Common myeloid progenitor, CD34-positive (primary cell): ENCODE results near the gene APOBR.
A peak's percentile ranks its signal among the peaks of the same experiment; 100 is the strongest.

ENCODE experiments used
- CTCF ChIA-PET: fragments of 350-600 bp; sonication (Branson Sonifier 250); formaldehyde crosslinking; loops from one replicate; lab custom pipeline; 2021; ENCODE audit warnings: antibody characterized with exemption; lab: Charles Lee
- POLR2A ChIA-PET: fragments of 350-600 bp; sonication (Branson Sonifier 250); formaldehyde crosslinking; loops from one replicate; lab custom pipeline; 2021; ENCODE audit warnings: antibody characterized with exemption; lab: Charles Lee
- DNase-seq, 3 donors: peaks; one replicate each; pipeline versions ENCODE4 v3.0.0 to v3.0.0-alpha.2; 2013
- H3K27ac ChIP-seq, 2 experiments: 1 replicate in 1 of 2; 2 replicates in 1 of 2; pipeline ENCODE4 v1.7.0; 2013; ENCODE audit warnings: inconsistent platforms in 2 of 2, low read length in 2 of 2, mild to moderate bottlenecking in 2 of 2, low read depth in 1 of 2, moderate library complexity in 1 of 2; ENCODE audit not compliant: severe bottlenecking in 2 of 2, insufficient read depth in 1 of 2, poor library complexity in 1 of 2
- H3K27me3 ChIP-seq, 5 experiments: replicated peaks in 2 of 5; 1 replicate in 3 of 5; 2 replicates in 2 of 5; pipeline versions ENCODE4 v1.6.1 to v1.7.0; 2013; ENCODE audit warnings: low read length in 4 of 5, mild to moderate bottlenecking in 2 of 5, moderate library complexity in 2 of 5, inconsistent platforms in 1 of 5; ENCODE audit not compliant: insufficient read depth in 5 of 5, control insufficient read depth in 4 of 5
- H3K36me3 ChIP-seq, 4 experiments: 1 replicate in 2 of 4; 2 replicates in 2 of 4; pipeline versions ENCODE4 v1.6.1 to v1.7.0; 2013; ENCODE audit warnings: low read length in 3 of 4, control low read depth in 1 of 4, mild to moderate bottlenecking in 1 of 4; ENCODE audit not compliant: control insufficient read depth in 4 of 4, insufficient read depth in 4 of 4
- H3K4me1 ChIP-seq, 4 experiments: 1 replicate in 3 of 4; 2 replicates in 1 of 4; pipeline versions ENCODE4 v1.6.1 to v1.7.1; 2013; ENCODE audit warnings: low read length in 3 of 4, mild to moderate bottlenecking in 3 of 4, control low read depth in 1 of 4, inconsistent platforms in 1 of 4, moderate library complexity in 1 of 4; ENCODE audit not compliant: control insufficient read depth in 4 of 4, insufficient read depth in 4 of 4; ENCODE audit errors: control extremely low read depth in 1 of 4
- H3K4me3 ChIP-seq, 7 experiments: 1 replicate in 4 of 7; 2 replicates in 3 of 7; pipeline versions ENCODE4 v1.5.1 to v1.7.0; 2013; ENCODE audit warnings: mild to moderate bottlenecking in 7 of 7, low read length in 6 of 7, moderate library complexity in 6 of 7, inconsistent platforms in 2 of 7, low read depth in 2 of 7, control low read depth in 1 of 7; ENCODE audit not compliant: insufficient read depth in 4 of 7, control insufficient read depth in 1 of 7; ENCODE audit errors: extremely low read depth in 1 of 7
- H3K9me3 ChIP-seq, 5 experiments: 1 replicate in 4 of 5; 2 replicates in 1 of 5; pipeline versions ENCODE4 v1.6.1 to v1.7.1; 2013; ENCODE audit warnings: low read length in 4 of 5, mild to moderate bottlenecking in 2 of 5, inconsistent platforms in 1 of 5, low read depth in 1 of 5, moderate library complexity in 1 of 5; ENCODE audit not compliant: control insufficient read depth in 4 of 5, insufficient read depth in 2 of 5; ENCODE audit errors: control extremely low read depth in 1 of 5
- WGBS: methylation state at CpG from one replicate; pipeline ENCODE4 v1.1.5; 2013; ENCODE audit not compliant: insufficient coverage; 5-methylcytosine and 5-hydroxymethylcytosine counted together

APOBR gene

DNA sequence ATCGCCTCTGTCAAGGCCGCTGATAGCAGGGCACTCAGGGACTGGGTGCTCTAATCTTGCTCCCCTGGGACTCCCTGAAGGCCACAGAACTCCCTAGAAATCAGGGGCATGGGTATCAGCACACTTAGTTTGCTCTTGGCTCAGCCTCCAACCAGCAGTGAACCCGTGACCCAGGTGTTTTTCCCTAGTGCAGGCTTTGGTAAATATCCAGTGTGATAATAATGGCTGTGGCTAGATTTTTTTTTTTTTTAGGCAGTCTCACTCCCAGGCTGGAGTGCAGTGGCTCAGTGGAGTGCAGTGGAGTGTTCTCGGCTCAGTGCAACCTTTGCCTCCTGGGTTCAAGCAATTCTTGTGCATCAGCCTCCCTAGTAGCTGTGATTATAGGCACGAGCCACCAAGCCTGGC, 34.0 kb downstream of the APOBR start:
- Histone ChIP-seq H3K9me3 (no peaks in the 10 kb centered on the region), H3K4me1 (no peaks in the 10 kb centered on the region), H3K27me3 (no peaks in the 10 kb centered on the region), H3K4me3 (no peak overlapping the region), H3K27ac (no peak overlapping the region), H3K36me3 (no peaks in the 10 kb centered on the region)
- CTCF ChIA-PET, result no interaction called here
- POLR2A ChIA-PET, result no interaction called here
- WGBS, result 100% methylated on average over 4 of the region's 5 CpGs
- no peak for DNase-seq

DNA sequence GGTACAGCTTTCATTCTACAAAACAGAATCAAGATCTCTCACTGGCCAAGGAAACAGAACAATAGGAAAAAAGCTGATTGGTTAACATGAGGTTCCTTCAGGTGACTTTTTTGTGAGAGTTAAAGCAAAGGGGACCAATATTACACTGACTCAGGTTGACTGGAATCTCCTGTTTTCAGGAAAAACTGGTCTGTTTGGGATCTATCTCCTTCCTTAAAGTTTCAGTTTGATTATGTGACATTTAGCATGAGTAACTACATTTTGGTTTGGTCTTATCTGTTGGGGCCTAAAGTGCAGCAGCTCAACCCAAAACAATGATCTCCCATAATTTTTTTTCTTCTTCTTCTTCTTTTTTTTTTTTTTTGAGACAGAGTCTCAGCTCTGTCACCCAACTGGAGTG, 34.7 kb downstream of the APOBR start:
- DNase-seq, result no peak
- no peaks in the 10 kb centered on the region for H3K36me3 ChIP-seq
- ChIA-PET CTCF (no interaction called here), POLR2A (no interaction called here)
- no peaks in the 10 kb centered on the region for H3K27me3 ChIP-seq
- H3K27ac ChIP-seq, result no peak overlapping the region
- H3K4me3 ChIP-seq, result no peak overlapping the region
- H3K4me1 ChIP-seq, result no peaks in the 10 kb centered on the region
- H3K9me3 ChIP-seq, result no peaks in the 10 kb centered on the region

DNA sequence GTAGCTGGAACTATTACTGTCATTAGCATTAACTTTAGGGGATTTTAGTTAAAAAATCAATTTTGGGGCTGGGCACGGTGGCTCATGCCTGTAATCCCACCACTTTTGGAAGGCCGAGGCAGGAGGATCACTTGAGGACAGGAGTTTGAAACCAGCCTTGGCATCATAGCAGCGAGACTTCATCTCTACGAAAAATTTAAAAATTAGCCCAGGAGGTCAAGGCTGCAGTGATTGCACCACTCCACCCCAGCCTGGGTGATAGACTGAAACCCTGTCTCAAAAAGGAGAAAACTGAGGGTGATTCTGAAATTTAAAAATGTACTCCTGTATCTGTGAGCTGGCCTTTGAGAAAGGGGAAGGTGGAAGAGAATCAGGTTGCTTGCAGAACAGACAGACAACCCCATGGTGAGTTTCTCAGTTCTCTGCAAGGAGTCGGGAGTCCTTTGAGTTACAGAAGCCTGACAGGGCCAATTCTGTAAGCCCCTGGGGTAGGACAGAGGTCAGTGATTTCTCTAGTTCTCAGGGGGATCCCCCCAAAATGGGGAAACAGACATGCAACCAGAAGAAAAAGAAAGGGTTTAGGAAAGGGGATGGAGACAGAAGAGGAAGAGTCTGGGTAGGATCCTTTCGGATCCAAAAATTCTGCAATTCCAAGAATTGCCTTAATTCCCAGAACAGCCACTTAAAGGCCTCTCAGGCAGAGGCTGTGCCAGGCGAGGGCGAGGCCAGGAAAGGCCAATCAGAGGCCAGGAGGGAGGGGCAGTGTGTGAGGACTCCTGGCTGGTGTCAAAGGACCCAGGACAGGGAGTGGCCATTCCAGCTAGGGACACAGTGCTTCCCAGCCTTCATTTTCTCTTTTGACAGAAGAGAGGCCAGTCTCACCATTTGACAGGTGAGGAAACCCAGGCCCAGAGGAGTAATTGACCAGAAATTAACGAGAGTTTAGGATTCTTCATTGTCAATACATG, 37.6 kb downstream of the APOBR start:
- Histone ChIP-seq H3K4me1 (peaks cover 0 to 2% (median 0%) of the 10 kb centered on the region in 4 experiments), H3K9me3 (no peaks in the 10 kb centered on the region), H3K4me3 (no peak overlapping the region), H3K36me3 (no peaks in the 10 kb centered on the region), H3K27ac (no peak overlapping the region), H3K27me3 (no peaks in the 10 kb centered on the region)
- WGBS, result 96% methylated on average over 7 of the region's 9 CpGs
- ChIA-PET POLR2A (no interaction called here), CTCF (interaction anchor here (0.6 kb wide), 1 partner anchor 12 kb away, joined by 4 read pairs; no protein-coding TSS in a partner anchor)
- no peak for DNase-seq

DNA sequence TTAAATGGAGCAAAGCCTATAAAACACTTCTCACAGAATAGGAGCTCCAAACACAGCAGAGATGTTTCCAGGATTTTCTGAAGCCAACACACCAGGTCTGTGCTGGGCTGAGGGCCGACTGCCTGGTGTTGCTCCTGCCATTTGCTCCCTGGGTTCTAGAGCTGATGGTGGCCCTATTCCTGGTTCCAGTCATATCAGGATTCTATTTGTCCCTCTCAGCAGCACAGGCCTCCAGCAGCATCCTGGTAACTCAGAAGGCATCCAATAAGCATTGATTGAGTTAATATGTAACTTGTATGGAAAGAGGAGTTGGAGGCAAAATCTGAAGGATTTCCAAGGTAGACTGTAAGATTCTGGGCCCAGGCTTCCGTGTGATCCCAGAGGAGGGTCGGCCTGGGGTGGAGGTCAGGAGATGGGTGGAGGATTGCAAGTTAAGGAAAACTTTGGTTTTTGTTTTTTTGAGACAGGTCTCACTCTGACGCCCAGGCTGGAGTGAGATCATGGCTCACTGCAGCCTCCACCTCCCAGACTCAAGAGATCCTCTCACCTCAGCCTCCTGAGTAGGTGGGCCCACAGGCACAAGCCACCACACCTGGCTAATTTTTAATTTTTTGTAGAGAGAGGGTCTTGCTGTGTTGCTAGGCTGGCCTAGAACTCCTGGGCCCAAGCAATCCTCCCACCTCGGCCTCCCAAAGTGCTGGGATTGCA, 38.7 kb downstream of the APOBR start:
- no peak for DNase-seq
- H3K27ac ChIP-seq, result no peak overlapping the region
- no peaks in the 10 kb centered on the region for H3K36me3 ChIP-seq
- 98% methylated on average over 4 of the region's 5 CpGs for WGBS
- H3K4me3 ChIP-seq, result no peak overlapping the region
- no peaks in the 10 kb centered on the region for H3K27me3 ChIP-seq
- peaks cover 0 to 2% (median 0%) of the 10 kb centered on the region in 4 experiments for H3K4me1 ChIP-seq
- POLR2A ChIA-PET, result no interaction called here
- CTCF ChIA-PET, result interaction anchor here (1.2 kb wide), 1 partner anchor 10 kb away, joined by 3 read pairs; no protein-coding TSS in a partner anchor
- H3K9me3 ChIP-seq, result no peaks in the 10 kb centered on the region

DNA sequence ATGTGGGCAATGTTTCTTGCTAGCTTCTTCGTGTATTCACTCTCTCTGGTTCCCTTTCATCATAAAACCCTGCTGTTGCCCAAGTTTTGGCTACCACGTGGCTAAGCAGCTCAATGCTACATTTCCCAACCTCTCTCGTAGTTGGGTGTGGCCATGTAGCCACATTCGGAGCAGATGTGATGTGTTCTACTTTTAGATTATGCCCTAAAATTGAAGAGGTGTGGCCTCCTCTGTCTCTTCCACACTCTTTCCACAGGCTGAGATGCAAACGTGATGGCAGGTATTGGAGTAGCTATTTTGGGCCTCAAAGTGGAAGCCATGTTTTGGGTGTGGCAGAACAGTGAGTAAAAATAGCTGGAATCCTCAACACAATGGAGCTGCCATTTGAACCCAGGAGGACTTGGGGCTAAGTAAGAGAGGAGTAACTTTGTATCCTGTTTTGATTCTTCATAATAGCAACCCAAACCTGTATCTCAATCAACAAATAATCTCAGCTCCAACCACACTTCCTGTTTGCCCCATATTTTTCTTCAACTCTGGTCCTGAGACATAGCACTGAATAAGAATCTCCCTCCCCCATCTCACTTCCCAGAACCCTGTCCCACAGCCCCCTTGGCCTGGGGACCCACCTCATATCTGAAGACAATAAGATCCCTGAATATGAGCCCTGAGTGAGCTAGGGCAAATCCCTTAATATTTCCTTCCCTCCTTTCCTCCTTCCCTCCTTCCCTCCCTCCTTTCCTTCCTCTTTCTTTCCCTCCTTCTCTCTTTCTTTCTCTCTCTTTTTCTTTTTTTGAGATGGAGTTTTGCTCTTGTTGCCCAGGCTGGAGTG, 40.3 kb downstream of the APOBR start:
- Histone ChIP-seq H3K4me1 (peaks cover 0 to 2% (median 0%) of the 10 kb centered on the region in 4 experiments), H3K9me3 (no peaks in the 10 kb centered on the region), H3K27ac (no peak overlapping the region), H3K36me3 (no peaks in the 10 kb centered on the region), H3K4me3 (no peak overlapping the region), H3K27me3 (no peaks in the 10 kb centered on the region)
- WGBS, result 93% methylated on average over 4 of the region's 5 CpGs
- POLR2A ChIA-PET, result interaction anchor here (0.7 to 0.8 kb wide), 2 partner anchors 34 to 47 kb away, joined by 3 to 4 read pairs; no protein-coding TSS in a partner anchor
- CTCF ChIA-PET, result no interaction called here
- DNase-seq, result peak in 2 of 3 donors; percentile 16 to 24

DNA sequence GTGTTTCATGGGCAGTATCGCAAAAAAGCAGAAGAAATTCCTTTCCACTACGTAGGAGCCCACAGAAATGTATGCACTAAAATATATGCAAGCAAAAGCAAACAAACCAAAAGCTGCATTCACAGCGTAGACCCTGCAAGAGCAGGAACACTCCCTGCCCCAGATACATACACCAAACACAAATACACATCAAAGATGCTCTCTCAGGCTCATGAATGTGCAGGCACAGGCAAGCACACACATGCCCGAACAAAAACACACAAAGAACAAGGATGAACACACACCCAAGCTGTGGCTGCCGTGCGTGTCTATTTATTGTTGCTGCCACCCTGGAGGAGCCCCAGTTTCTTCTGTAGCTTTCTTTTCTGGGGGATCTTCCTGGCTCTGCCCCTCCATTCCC, 42.6 kb downstream of the APOBR start:
- Histone ChIP-seq H3K4me1 (peaks cover 0 to 2% (median 0%) of the 10 kb centered on the region in 4 experiments), H3K27me3 (no peaks in the 10 kb centered on the region), H3K4me3 (no peak overlapping the region), H3K9me3 (no peaks in the 10 kb centered on the region), H3K27ac (no peak overlapping the region), H3K36me3 (no peaks in the 10 kb centered on the region)
- WGBS, result 93% methylated on average over 6 of the region's 6 CpGs
- ChIA-PET POLR2A (no interaction called here), CTCF (no interaction called here)
- DNase-seq, result no peak
